NCI-H1092 treated with DMSO at 0.1 percent for 48 hours (cell line): Measurements from ENCODE around the gene GMDS.
"Not testable (repeated sequence)": the region's sequence is repeated elsewhere in the genome, so short reads cannot be mapped to it uniquely, and the experiment has no call there.

Experiments used
- DNase-seq: peaks from one replicate; lab custom pipeline; 2025; lab: John Stamatoyannopoulos, UW

The GMDS gene

DNA sequence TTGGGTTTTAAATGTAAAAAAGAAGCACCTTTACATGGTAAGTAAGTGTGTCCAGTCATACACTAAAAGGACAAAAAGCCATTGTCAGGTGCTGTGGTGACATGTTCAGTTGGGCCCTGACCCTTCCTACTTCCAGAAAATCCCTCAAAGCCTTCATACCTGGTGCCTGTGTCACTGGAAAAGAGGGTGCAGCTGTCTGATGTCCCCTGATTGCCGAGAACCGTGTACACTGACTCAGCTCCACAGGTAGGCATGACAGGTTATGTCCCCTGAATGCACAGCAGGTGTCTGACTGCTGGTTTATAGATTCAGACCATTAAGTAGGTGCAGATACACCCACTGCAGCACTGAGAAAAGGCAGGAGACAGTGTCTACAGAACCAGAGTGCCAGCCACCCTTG lies 536.6 kb downstream of the GMDS start:
- DNase-seq = no peak

DNA sequence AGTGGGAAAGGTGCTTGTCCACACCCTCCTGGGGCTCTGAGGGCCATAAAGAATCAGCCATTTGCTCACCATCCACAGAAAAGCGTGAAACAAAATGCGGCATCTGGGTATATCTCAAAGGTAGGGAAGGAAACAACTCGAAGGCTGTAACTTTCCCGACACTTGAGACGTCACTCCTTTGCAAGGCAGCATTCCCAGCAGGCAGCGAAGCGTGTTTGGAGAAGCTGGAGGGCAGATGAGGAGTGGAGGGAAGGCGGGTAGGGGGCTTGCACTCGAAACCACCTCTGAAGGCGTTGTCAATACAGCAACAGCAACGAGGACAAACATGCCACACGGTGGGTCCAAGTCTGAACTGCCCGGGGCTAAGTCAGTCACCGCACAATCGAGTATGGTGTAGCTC lies 537.3 kb downstream of the GMDS start:
- no peak for DNase-seq

GRCh38 chr6:1705630-1706029 lies 539.8 kb downstream of the GMDS start:
- no peak for DNase-seq

GRCh38 chr6:1705183-1705582 lies 540.2 kb downstream of the GMDS start:
- no peak for DNase-seq

GRCh38 chr6:1704711-1705110 lies 540.7 kb downstream of the GMDS start:
- DNase-seq = no peak

DNA sequence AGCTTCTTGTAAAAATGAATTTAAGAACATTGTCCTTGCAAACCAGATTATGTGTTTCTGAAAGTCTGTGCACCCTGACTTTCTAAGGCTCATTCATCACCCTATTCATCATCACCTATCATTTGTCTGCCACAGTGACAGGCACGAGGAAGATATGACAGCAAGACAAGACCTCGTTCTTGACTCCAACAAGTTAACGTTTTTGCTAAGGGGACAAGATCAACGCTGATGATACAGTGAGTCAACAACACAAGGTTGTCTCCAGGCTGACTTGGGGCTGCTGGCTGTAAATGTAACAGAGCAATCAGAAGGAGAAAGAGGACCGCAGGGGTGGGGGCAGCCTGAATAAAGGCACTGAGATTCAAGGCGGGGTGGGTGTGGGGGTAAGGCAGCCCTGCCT lies 541.5 kb downstream of the GMDS start:
- DNase-seq = no peak

- no peak for DNase-seq
These were observed 542.1 kb downstream of the GMDS start for GRCh38 chr6:1703091-1703855.

- DNase-seq = no peak
These were observed 542.8 kb downstream of the GMDS start for GRCh38 chr6:1702580-1703051.

GRCh38 chr6:1701668-1702353 lies 543.6 kb downstream of the GMDS start:
- DNase-seq = no peak

DNA sequence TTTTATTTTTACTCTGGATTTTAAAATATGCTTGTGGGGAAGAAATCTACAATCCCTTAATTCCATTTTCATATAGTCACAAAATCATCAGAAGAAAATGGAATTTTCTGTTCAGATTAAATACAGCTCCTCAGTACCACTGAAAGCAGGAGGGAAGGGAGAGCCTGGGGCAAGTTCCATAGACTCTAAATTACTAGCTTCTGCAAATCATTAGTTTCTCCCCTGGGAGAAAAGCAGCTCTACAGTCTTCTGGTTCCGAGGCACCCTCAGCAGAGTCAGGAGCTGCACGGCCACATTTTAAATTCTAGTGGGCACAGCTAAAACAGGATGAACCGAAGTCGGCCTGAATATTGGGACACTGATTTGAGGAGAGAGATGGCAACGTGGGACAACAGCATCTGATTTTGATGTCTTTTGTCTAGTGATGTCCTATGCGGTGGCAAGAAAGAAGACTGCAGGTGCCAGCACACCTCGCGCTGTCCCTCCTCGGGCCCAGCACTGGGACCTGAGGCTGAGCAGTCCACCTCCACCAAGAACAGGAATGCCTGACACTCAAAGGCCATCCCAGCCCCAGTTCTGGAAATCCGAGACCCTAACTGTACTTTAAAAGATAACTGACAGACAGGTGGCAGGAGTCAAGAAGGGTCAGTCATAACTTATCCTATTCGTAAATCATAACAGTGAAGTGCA lies 545.0 kb downstream of the GMDS start:
- no peak for DNase-seq

DNA sequence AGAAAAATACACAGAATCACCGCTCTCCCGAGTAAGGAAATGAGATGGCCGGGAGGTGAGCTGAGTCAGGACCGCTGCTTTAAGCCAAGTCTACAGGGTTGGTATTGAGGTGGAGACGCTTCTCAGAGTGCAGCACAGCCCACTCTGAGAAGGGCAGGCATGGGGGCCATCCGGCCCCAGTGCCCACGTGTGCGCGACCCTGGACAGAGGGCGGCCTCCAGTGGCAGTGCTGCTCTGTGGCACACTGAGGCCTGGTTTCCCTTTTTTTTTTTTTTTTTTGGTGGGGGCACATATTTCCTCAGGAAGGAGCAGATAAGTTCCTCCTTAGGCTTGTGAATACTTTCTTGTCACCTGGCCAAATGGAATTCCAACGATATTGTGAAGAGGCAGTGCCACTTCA lies 546.9 kb downstream of the GMDS start:
- no peak for DNase-seq

DNA sequence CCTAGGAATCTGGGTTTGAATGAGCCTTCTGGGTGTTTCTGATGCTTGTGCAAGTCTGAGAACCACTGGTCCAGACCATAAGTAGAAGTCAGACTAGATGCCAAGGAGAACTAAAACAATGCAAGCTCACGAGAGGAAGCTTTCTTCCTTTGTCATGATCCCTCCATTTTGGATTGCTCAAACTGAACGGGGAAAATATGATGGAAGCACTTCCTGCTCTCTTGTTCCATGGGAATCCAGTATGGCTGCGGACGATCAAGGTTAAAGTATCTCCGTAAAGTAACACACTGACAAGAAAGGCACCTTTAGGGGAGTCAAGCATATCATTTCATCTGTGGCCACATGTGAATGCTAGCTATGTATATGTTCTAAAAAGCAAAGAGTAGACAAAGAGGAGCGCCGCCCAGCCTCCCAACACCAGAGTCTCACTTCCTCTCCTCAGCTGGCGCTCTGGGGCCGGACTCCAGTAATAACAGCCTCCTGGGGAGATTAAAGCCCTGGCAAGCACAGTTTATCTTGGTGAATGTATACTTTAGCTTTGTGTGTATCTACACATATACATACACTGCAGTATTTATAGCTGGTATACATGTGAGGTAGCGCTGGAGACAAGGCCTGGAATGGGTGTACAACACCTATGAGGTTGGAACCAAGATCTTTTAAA lies 547.6 kb downstream of the GMDS start:
- DNase-seq = no peak

GRCh38 chr6:1696463-1696850 lies 548.9 kb downstream of the GMDS start:
- DNase-seq = no peak

- DNase-seq = no peak
These were observed 549.6 kb downstream of the GMDS start for GRCh38 chr6:1695546-1696462.

DNA sequence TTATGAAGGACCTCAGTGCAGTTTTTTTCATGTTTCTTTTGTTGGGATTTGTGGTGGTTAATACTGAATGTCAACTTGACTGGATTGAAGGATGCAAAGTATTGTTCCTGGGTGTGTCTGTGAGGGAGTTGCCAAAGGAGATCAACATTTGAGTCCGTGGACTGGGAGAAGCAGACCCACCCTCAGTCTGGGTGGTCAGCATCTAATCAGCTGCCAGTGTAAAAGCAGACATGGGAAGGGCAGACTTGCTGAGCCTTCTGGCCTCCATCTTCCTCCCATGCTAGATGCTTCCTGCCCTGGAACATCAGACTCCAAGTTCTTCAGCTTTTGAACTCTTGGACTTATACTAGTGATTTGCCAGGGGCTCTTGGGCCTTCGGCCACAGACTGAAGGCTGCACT lies 553.6 kb downstream of the GMDS start:
- not testable (repeated sequence) for DNase-seq

- not testable (repeated sequence) for DNase-seq
These were observed 554.7 kb downstream of the GMDS start for GRCh38 chr6:1690656-1691055.

DNA sequence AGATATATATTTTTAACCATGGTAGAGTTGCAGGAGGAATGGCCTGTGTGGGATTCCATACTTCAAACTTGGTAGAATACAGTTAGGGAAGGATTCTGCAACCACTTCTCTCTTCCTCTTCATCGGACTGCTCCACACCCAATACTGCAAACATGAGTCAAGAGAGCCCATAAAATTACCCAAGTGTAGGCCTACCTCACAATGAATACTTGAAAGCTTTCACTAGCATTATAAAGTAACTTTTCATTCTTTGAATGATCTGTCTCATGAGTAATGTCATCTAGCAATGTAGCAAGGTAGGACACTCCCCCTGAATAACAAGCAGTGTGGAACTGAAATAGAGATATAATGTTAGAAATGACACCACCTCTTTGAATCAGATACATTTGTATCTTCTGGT lies 556.3 kb downstream of the GMDS start:
- DNase-seq = no peak

- DNase-seq = no peak
These were observed 557.0 kb downstream of the GMDS start for GRCh38 chr6:1688396-1688795.

DNA sequence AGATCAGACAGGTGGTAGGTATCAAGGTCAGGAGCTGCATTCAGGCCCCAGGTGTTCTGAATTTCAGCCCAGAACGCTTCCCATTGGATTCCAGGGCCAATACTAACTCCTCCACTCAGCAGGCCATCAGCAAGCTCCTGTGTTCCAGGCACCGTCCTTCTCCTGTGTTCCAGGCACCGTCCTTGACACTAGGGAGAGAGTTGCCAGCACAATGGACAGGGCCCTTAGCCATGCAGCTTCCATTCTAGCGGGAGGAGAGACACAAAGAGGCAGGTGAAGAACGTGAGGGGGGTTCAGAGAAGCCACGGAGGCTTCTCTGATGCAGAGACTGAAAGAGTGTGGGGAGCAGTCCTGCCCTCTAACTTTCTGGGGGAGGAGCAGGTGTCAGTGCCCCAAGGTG lies 558.0 kb downstream of the GMDS start:
- no peak for DNase-seq

GRCh38 chr6:1686117-1687098 lies 559.0 kb downstream of the GMDS start:
- DNase-seq = peak; percentile 10
